Kidney epithelial cell (primary cell): ENCODE data around the gene DNAJC18. TPM values are rescaled to one million over a fixed set of nuclear protein-coding genes. Genes with fewer than 3 reads are reported as not detected.
"Not testable (repeated sequence)": the region's sequence is repeated elsewhere in the genome, so short reads cannot be mapped to it uniquely, and the experiment has no call there.

ENCODE experiments used
- DNase-seq: peaks from one replicate; pipeline ENCODE4 v3.0.0-alpha.2; 2010; ENCODE audit warnings: low read depth
- H3K27me3 ChIP-seq: 2 replicates; pipeline ENCODE4 v1.6.0; 2011; ENCODE audit warnings: low read length; ENCODE audit not compliant: control insufficient read depth, insufficient read depth
- H3K36me3 ChIP-seq: 2 replicates; pipeline ENCODE4 v1.5.1; 2011; ENCODE audit warnings: low read length; ENCODE audit not compliant: control insufficient read depth, insufficient read depth
- H3K4me3 ChIP-seq: 2 replicates; pipeline ENCODE4 v1.5.1; 2011; ENCODE audit warnings: low read depth, mild to moderate bottlenecking, control low read depth, low read length
- total RNA-seq: library from RNA; depleted of rRNA; stranded (reverse); fragments of >200 nt; gene quantifications from 2 replicates; pipeline ENCODE4 v1.2.3, GENCODE V29; 2015
- TF ChIP-seq, protein P1 (sequence below): IDR thresholded peaks from 2 replicates; pipeline ENCODE4 v1.5.1; 2011; ENCODE audit warnings: mild to moderate bottlenecking, moderate library complexity, low read length, control low read depth, inconsistent platforms; ENCODE audit not compliant: insufficient read depth, poor library complexity, severe bottlenecking

Gene DNAJC18
- total RNA-seq, 1 donor from 2014 or later: 14.2 TPM

DNA sequence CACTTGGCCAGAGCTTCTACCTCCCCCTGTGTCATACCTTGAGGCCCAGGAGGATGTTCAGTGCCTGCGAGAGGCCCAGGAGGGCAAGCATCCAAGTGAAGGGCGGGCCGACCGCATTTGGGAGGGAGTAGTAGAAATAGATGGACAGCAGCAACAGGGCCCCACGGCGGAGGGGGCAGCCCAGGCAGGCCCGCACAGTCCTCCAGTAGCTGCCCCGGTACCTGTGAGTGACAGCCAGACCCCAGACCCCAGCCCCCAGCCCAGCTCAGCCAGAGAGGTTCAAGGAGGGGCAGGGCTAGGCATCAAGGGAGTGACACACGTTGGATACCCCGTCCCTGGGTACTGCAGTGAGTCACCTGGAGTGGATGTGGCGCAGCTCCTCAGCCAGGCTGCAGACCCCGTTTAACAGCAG lies 41.8 kb upstream of the DNAJC18 start:
- DNase-seq: no peak
- Histone ChIP-seq H3K4me3 (no peak overlapping the region), H3K36me3 (no peaks in the 10 kb centered on the region), H3K27me3 (no peaks in the 10 kb centered on the region)
- TF ChIP-seq, protein P1, sequence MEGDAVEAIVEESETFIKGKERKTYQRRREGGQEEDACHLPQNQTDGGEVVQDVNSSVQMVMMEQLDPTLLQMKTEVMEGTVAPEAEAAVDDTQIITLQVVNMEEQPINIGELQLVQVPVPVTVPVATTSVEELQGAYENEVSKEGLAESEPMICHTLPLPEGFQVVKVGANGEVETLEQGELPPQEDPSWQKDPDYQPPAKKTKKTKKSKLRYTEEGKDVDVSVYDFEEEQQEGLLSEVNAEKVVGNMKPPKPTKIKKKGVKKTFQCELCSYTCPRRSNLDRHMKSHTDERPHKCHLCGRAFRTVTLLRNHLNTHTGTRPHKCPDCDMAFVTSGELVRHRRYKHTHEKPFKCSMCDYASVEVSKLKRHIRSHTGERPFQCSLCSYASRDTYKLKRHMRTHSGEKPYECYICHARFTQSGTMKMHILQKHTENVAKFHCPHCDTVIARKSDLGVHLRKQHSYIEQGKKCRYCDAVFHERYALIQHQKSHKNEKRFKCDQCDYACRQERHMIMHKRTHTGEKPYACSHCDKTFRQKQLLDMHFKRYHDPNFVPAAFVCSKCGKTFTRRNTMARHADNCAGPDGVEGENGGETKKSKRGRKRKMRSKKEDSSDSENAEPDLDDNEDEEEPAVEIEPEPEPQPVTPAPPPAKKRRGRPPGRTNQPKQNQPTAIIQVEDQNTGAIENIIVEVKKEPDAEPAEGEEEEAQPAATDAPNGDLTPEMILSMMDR: no peak

DNA sequence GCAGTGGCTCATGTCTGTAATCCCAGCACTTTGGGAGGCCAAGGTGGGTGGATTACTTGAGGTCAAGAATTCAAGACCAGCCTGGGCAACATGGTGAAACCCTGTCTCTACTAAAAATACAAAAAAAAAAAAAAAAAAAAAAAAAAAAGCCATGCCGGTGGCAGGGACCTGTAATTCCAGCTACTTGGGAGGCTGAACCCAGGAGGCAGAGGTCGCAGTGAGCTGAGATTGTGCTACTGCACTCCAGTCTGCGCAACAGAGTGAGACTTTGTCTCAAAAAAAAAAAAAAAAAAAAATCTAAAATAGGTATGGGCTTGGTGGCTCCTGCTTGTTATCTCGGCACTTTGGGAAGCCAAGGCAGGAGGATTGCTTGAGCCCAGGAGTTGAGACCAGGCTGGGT lies 40.4 kb upstream of the DNAJC18 start:
- H3K36me3 ChIP-seq, H3K4me3 ChIP-seq, H3K27me3 ChIP-seq, DNase-seq: not testable (repeated sequence)

DNA sequence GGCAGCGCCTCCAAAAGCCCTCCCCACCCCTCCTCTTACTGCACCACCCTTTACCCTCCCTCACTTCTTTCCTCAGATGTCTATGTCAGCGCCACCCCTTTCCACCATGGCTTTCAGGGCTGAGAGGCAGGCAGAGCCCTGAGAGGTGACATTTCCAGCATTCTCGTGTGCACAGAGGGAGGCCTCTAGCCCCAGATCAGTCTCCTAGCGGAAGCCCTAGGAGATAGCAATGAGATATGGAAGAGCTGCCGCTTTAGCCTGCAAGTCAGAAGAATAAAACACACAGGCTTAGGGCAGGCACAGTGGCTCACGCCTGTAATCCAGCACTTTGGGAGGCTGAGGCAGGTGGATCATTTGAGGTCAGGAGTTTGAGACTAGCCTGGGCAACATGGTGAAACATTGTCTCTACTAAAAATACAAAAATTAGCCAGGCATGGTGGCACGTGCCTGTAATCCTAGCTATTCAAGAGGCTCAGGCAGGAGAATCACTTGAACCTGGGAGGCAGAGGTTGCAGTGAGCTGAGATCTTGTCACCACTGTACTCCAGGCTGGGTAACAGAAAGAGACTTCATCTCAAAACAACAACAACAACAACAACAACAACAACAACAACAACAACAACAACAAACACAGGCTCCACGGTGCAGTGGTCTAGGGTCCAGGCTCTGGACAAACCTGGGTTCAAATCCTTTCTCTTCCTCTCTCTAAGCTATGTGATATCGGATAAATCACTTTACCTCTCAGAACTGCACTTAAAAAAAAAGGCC lies 39.5 kb upstream of the DNAJC18 start:
- not testable (repeated sequence) for H3K4me3 ChIP-seq, H3K36me3 ChIP-seq, DNase-seq

DNA sequence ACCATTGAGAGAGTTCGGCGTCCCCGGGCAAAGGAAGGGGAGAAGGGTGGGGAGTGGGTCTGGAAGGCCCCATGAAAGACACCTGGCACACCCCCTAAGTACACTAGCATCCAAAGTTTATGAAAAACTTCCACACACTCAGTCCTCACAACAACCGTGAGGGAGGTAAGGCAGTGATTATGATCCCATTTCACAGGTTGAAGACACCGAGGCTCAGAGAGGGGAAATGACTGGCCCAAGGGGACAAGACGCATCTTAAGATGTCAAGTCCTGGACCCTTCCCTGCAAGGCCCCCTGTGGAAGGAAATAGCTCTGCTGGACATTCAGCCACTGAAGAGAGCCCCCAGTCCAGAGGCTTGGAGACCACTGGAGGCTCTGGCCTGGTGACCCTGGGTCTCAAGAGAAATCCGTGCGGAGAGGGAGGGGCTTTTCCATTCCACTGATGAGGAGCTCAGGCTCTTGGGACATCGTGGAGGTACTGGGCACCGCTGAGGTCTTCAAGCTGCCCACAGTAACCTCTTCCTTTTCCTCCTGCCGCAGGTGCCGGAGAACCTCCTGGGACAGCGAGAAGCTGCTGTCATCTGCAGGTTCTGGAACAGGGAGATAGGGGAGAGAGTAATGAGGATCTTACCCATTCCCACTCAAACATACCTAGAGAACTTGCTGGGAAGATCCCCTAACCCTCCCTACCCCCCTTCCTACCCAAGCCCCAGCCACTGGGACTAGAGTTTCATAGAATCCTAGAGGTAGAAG lies 36.7 kb upstream of the DNAJC18 start:
- TF ChIP-seq, protein P1: no peak
- no peaks in the 10 kb centered on the region for H3K27me3 ChIP-seq
- H3K4me3 ChIP-seq: no peak overlapping the region
- DNase-seq: no peak
- H3K36me3 ChIP-seq: no peaks in the 10 kb centered on the region

More for the DNA sequence above, 39.5 kb upstream of the DNAJC18 start:
- H3K27me3 ChIP-seq: not testable (repeated sequence)

DNA sequence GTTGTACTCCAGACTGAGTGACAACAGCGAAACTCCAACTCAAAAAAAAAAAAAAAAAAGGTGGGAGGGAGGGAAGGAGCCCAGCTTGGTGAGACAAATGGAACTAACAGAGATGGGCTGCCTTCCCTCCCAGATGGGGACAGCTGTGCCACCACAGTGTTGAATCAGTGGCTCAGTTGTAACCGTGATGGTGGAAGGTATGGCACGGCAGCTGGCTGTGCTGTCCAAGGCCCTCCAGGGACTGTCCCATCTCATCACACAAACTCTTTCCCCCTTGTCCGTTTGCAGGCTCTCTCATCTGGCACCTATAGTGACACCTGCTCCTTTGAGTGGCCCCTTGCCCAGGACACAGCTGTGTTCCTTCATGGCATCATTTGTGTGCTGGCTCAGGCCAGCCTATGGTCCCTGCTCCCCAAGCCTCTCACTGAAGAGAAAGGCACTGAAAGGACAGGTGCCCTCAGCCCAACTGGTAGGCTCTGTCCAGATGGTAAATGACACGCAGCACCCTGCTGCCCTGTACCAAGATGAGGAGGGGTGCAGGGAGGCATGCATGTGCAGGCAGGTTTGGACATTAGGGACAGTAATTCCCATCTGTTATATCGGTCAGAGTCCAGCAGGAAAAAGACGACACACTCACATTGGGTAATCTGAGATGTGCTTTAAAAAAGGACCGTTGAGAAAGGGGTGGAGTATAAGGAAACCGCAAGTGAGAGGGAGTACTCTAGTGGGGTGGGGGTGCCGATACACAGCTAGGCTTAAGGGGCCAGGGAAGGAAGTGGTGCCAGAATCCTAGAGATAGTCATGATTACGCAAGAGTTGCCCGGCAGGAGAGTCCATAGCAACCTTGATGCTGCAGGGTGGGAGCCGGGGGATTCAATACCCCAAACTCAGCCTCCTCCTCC lies 35.8 kb upstream of the DNAJC18 start:
- H3K27me3 ChIP-seq: peaks cover 3% of the 10 kb centered on the region
- H3K4me3 ChIP-seq: no peak overlapping the region
- DNase-seq: no peak
- H3K36me3 ChIP-seq: no peaks in the 10 kb centered on the region
- TF ChIP-seq, protein P1: no peak

DNA sequence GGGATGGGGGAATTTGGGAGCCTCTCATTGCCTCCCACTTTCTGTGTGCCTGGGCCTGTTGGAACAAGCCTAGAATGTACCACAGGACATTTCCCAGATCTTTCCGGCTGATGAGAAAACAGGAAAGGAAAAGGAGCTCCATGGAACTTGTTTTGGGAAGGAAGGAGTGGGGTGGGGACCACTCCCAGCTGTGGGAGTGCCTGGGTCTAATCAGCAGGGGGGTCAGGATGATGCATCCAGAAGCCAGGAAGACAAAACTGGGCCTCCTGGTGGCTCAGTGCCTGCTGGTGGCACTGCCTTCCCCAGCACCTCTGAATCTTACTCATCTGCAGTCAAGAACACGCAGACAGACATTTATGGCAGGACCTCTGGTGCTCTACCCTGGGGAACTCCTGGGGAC lies 34.2 kb upstream of the DNAJC18 start:
- Histone ChIP-seq H3K27me3 (peaks cover 3% of the 10 kb centered on the region), H3K4me3 (no peak overlapping the region), H3K36me3 (no peaks in the 10 kb centered on the region)
- no peak for DNase-seq
- TF ChIP-seq, protein P1: no peak
